ENCODE measurements around the gene PHEX.

- TF ChIP-seq POLR2AphosphoS5 (IDR thresholded peaks at IDR 0.05) (no peak), CTCF (IDR thresholded peaks at IDR 0.05) (no peak)
Observed at GRCh38 chrX:22032084-22032483, at the start of gene PHEX.
